Measurements from ENCODE around the gene MKRN2.

MKRN2 gene

GRCh38 chr3:12553921-12554391 is 2.9 kb upstream of the MKRN2 start:
- in situ Hi-C loops (cut with MboI; ENCODE audit: low sequenced_read_pairs) = no loop called here

- in situ Hi-C loops (cut with MboI; ENCODE audit: low sequenced_read_pairs) = no loop called here
Observed at GRCh38 chr3:12556314-12556689, 585 bp upstream of the MKRN2 start.

GRCh38 chr3:12557473-12558100 is 700 bp downstream of the MKRN2 start:
- in situ Hi-C loops (cut with MboI; ENCODE audit: low sequenced_read_pairs) = no loop called here

- in situ Hi-C loops (cut with MboI; ENCODE audit: low sequenced_read_pairs) = no loop called here
Observed at GRCh38 chr3:12558706-12559105, 1.8 kb downstream of the MKRN2 start.

- in situ Hi-C loops (cut with MboI; ENCODE audit: low sequenced_read_pairs) = no loop called here
Observed at GRCh38 chr3:12559520-12559919, 2.6 kb downstream of the MKRN2 start.

GRCh38 chr3:12560505-12561190 is 3.8 kb downstream of the MKRN2 start:
- in situ Hi-C loops (cut with MboI; ENCODE audit: low sequenced_read_pairs) = no loop called here

GRCh38 chr3:12561397-12561796 is 4.5 kb downstream of the MKRN2 start:
- in situ Hi-C loops (cut with MboI; ENCODE audit: low sequenced_read_pairs) = no loop called here

GRCh38 chr3:12562451-12562850 is 5.6 kb downstream of the MKRN2 start:
- in situ Hi-C loops (cut with MboI; ENCODE audit: low sequenced_read_pairs) = no loop called here

GRCh38 chr3:12566976-12567375 is 10.1 kb downstream of the MKRN2 start:
- in situ Hi-C loops (cut with MboI; ENCODE audit: low sequenced_read_pairs) = no loop called here

- in situ Hi-C loops (cut with MboI; ENCODE audit: low sequenced_read_pairs) = no loop called here
Observed at GRCh38 chr3:12568747-12569146, 11.9 kb downstream of the MKRN2 start.

- in situ Hi-C loops (cut with MboI; ENCODE audit: low sequenced_read_pairs) = no loop called here
Observed at GRCh38 chr3:12569836-12570235, 12.9 kb downstream of the MKRN2 start.

- in situ Hi-C loops (cut with MboI; ENCODE audit: low sequenced_read_pairs) = no loop called here
Observed at GRCh38 chr3:12571986-12572385, 15.1 kb downstream of the MKRN2 start.

GRCh38 chr3:12574131-12574530 is 17.2 kb downstream of the MKRN2 start:
- in situ Hi-C loops (cut with MboI; ENCODE audit: low sequenced_read_pairs) = no loop called here

- in situ Hi-C loops (cut with MboI; ENCODE audit: low sequenced_read_pairs) = no loop called here
Observed at GRCh38 chr3:12574661-12575060, 17.8 kb downstream of the MKRN2 start.

- in situ Hi-C loops (cut with MboI; ENCODE audit: low sequenced_read_pairs) = no loop called here
Observed at GRCh38 chr3:12577379-12577778, 20.5 kb downstream of the MKRN2 start.

GRCh38 chr3:12578742-12579141 is 21.9 kb downstream of the MKRN2 start:
- in situ Hi-C loops (cut with MboI; ENCODE audit: low sequenced_read_pairs) = no loop called here

- in situ Hi-C loops (cut with MboI; ENCODE audit: low sequenced_read_pairs) = no loop called here
Observed at GRCh38 chr3:12579456-12579855, 22.6 kb downstream of the MKRN2 start.

GRCh38 chr3:12579905-12580304 is 23.0 kb downstream of the MKRN2 start:
- in situ Hi-C loops (cut with MboI; ENCODE audit: low sequenced_read_pairs) = no loop called here

GRCh38 chr3:12582730-12583129 is 25.8 kb downstream of the MKRN2 start:
- in situ Hi-C loops (cut with MboI; ENCODE audit: low sequenced_read_pairs) = no loop called here

- in situ Hi-C loops (cut with MboI; ENCODE audit: low sequenced_read_pairs) = no loop called here
Observed at GRCh38 chr3:12583280-12583679, 26.4 kb downstream of the MKRN2 start.

GRCh38 chr3:12584083-12584482 is 27.2 kb downstream of the MKRN2 start:
- in situ Hi-C loops (cut with MboI; ENCODE audit: low sequenced_read_pairs) = no loop called here

- in situ Hi-C loops (cut with MboI; ENCODE audit: low sequenced_read_pairs) = no loop called here
Observed at GRCh38 chr3:12585181-12585580, 28.3 kb downstream of the MKRN2 start.

- in situ Hi-C loops (cut with MboI; ENCODE audit: low sequenced_read_pairs) = no loop called here
Observed at GRCh38 chr3:12585970-12586369, 29.1 kb downstream of the MKRN2 start.
